Stimulated activated naive CD8-positive, alpha-beta T cell treated with anti-CD3 and anti-CD28 coated beads, Interleukin-15, Interleukin-2, amounts not matched to agents 100 ng/mL and 50 ng/mL, for 24 hours (primary cell): Measurements from ENCODE around the gene TMEM176B.
"Not testable (repeated sequence)": the region's sequence is repeated elsewhere in the genome, so short reads cannot be mapped to it uniquely, and the experiment has no call there.

Source experiments
- H3K27ac Mint-ChIP-seq: one replicate; pipeline ENCODE4 v1.8.0; 2021; ENCODE audit warnings: mild to moderate bottlenecking, mixed read lengths
- H3K27me3 Mint-ChIP-seq: one replicate; pipeline ENCODE4 v1.8.0; 2021; ENCODE audit warnings: mixed read lengths
- H3K36me3 Mint-ChIP-seq: one replicate; pipeline ENCODE4 v1.8.0; 2021; ENCODE audit warnings: low read depth, mixed read lengths
- H3K4me1 Mint-ChIP-seq: one replicate; pipeline ENCODE4 v1.8.0; 2021; ENCODE audit warnings: low read depth, mixed read lengths
- H3K4me3 Mint-ChIP-seq: one replicate; pipeline ENCODE4 v1.8.0; 2021; ENCODE audit warnings: mild to moderate bottlenecking, mixed read lengths
- H3K9me3 Mint-ChIP-seq: one replicate; pipeline ENCODE4 v1.8.0; 2021; ENCODE audit warnings: mixed read lengths

TMEM176B gene

DNA sequence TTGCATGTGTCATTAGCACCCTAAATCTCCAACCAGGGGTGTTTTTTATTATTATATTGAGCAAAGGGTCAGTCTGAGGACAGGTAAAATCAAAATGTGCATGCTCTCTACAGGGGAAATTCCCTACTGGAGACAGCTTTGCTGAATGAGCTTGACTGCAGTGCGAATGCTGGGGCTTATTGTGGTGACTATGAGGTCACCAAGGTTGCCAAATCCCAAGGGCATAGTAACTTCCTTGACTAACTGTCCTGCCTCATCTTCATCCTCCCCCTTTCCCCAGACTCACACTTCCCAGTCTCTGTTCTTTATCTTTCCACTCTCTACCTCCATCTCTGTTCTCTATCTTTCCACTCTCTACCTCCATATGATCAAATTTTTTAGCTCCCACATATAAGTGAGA, 29.3 kb upstream of the TMEM176B start:
- no peaks in the 10 kb centered on the region for H3K9me3 Mint-ChIP-seq
- peaks cover 45% of the 10 kb centered on the region for H3K27me3 Mint-ChIP-seq
- H3K36me3 Mint-ChIP-seq: no peaks in the 10 kb centered on the region
- no peak overlapping the region for H3K27ac Mint-ChIP-seq
- H3K4me3 Mint-ChIP-seq: no peak overlapping the region
- no peaks in the 10 kb centered on the region for H3K4me1 Mint-ChIP-seq

DNA sequence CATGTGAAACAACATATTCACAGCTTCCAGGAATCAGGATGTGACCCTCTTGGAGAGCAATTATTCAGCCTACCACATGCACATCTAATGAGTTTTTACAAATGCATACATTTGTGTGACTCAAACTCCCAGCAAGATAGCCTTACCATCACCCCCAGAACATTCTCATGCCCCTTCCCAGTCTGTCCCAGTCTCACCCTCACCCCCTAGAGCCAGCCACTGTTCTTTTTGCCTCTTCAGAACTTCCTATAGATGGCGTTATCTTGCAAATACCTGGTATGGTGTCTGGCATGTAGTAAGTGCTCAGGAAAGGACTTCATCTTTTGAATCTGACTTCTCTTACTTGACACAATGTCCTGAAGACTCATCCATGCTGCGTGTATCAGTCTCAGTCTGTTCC, 28.2 kb upstream of the TMEM176B start:
- H3K4me1 Mint-ChIP-seq: no peaks in the 10 kb centered on the region
- peaks cover 35% of the 10 kb centered on the region for H3K27me3 Mint-ChIP-seq
- H3K9me3 Mint-ChIP-seq: no peaks in the 10 kb centered on the region
- no peaks in the 10 kb centered on the region for H3K36me3 Mint-ChIP-seq
- H3K27ac Mint-ChIP-seq: no peak overlapping the region
- H3K4me3 Mint-ChIP-seq: no peak overlapping the region

DNA sequence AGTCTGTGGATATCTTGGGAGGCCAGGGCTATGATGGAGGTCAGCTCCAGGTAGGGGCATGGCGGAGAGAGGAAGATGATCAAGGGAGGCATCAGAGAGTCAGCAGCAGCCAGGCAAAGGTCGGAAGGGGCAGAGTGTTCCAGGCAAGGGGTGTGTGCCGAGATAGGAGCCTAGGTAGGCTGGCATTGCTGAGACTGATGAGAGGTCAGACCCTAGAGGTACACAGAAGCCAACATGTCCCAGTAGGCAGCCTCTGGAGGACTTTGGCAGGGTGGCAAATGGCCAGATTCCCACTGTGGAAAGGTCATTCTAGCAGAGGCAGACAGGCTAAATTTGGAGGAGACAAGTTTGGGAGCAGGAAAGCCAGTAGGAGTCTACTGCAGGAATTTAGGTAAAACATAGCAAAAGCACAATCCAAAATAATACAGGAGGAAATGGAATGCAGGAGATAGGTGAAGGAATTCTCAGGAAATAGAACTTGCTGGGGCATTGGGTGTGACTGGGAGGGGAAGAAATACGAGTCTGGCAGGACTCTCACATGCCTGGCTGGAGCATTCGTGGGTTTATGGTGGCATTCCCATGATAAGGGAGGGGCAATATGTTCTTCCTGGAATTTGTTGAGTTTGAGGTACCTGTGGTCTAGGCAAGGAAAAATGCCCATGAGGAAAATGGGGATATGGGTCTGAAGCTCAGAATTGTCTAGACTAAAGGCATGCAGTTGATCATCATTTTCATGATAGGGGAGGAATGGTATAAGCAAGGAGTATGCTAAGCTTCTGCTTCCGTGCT, 26.1 kb upstream of the TMEM176B start:
- no peaks in the 10 kb centered on the region for H3K36me3 Mint-ChIP-seq
- H3K27ac Mint-ChIP-seq: no peak overlapping the region
- no peak overlapping the region for H3K4me3 Mint-ChIP-seq
- H3K27me3 Mint-ChIP-seq: peaks cover 39% of the 10 kb centered on the region
- H3K4me1 Mint-ChIP-seq: no peaks in the 10 kb centered on the region
- peaks cover 7% of the 10 kb centered on the region for H3K9me3 Mint-ChIP-seq

- H3K9me3 Mint-ChIP-seq: peaks cover 7% of the 10 kb centered on the region
- H3K27me3 Mint-ChIP-seq: peaks cover 33% of the 10 kb centered on the region
- peaks cover 2% of the 10 kb centered on the region for H3K4me1 Mint-ChIP-seq
- H3K36me3 Mint-ChIP-seq: no peaks in the 10 kb centered on the region
- H3K27ac Mint-ChIP-seq: no peak overlapping the region
- no peak overlapping the region for H3K4me3 Mint-ChIP-seq
Measured at GRCh38 chr7:150824379-150825177, 24.4 kb upstream of the TMEM176B start.

DNA sequence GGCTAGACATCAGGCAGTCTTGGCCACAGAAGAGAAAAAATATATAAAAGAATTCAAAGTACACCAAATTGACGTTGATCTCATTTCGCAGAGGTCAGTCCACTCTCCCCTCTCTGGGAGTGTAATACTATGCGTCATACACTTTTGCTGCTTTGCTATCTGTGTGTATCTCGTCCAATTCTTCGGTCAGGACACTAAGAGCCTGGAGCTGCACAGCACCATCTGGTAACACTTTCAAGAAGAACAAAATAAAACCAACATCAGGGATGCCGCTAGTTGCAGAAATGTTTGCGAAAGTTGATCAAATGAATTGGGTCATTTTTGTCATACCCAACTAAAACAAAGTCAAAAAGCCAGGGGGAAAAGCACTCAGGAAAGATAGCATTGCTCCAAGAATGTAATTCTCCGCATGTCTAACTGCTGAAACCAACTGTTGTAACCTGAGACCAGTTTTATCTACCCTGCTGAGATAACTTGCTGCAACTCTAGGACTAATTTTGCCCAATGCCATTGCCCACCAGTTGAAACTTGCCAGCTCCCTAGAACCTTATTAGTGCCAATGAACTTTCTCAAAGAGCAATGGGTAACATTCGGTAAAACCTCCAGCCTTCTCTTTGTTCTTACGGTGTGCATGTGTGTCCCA, 23.4 kb upstream of the TMEM176B start:
- Mint-ChIP-seq H3K36me3 (no peaks in the 10 kb centered on the region), H3K4me1 (peaks cover 8% of the 10 kb centered on the region), H3K4me3 (no peak overlapping the region), H3K9me3 (peaks cover 7% of the 10 kb centered on the region), H3K27ac (no peak overlapping the region), H3K27me3 (peaks cover 33% of the 10 kb centered on the region)

DNA sequence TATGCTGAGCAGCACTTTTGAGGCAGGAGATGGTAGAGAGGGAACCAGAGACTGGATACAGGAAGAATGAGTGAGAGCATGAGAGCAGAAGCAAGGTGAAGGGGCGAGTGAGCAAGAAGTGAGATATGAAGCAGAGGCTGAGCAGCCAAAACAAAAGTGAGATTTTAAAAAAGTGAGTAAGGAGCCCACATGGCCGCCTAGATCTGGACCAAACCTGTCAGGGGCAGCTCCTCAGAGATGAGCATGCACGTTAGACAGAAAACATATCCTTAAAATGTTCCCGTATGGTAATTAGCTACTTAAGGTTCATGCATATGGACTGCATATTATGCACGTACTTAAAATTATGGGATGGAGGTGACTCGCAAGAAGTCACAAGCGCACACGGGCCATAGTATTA, 22.9 kb upstream of the TMEM176B start:
- no peak overlapping the region for H3K27ac Mint-ChIP-seq
- H3K36me3 Mint-ChIP-seq: no peaks in the 10 kb centered on the region
- H3K27me3 Mint-ChIP-seq: peaks cover 39% of the 10 kb centered on the region
- H3K4me1 Mint-ChIP-seq: peaks cover 8% of the 10 kb centered on the region
- H3K9me3 Mint-ChIP-seq: peaks cover 7% of the 10 kb centered on the region
- no peak overlapping the region for H3K4me3 Mint-ChIP-seq

GRCh38 chr7:150820578-150821198, 20.5 kb upstream of the TMEM176B start:
- Mint-ChIP-seq H3K27ac (no peak overlapping the region), H3K36me3 (no peaks in the 10 kb centered on the region), H3K4me1 (peaks cover 8% of the 10 kb centered on the region), H3K9me3 (peaks cover 12% of the 10 kb centered on the region), H3K4me3 (no peak overlapping the region), H3K27me3 (peaks cover 46% of the 10 kb centered on the region)

GRCh38 chr7:150820148-150820547, 20.0 kb upstream of the TMEM176B start:
- Mint-ChIP-seq H3K27ac (no peak overlapping the region), H3K36me3 (no peaks in the 10 kb centered on the region), H3K4me1 (peaks cover 8% of the 10 kb centered on the region), H3K4me3 (no peak overlapping the region), H3K9me3 (peaks cover 14% of the 10 kb centered on the region), H3K27me3 (peaks cover 46% of the 10 kb centered on the region)

DNA sequence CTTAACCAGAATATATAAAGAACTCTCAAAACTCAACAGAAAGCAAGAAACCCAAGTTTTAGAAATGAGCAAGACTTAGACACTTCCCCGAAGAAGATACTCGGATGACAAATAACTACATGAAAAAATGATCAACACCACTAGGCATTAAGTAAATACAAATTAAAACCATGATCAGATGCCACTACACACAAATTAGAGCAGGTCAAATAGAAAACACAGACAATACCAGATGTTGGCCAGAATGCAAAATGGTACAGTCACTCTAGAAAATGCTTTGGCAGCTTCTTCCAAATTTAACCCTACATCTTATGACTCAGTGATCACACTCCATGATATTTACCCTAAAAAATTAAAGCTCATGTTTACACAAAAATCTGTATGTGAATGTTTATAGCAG, 18.8 kb upstream of the TMEM176B start:
- H3K27ac Mint-ChIP-seq: no peak overlapping the region
- no peak overlapping the region for H3K4me3 Mint-ChIP-seq
- H3K4me1 Mint-ChIP-seq: peaks cover 8% of the 10 kb centered on the region
- H3K27me3 Mint-ChIP-seq: peaks cover 48% of the 10 kb centered on the region
- H3K9me3 Mint-ChIP-seq: peaks cover 14% of the 10 kb centered on the region
- H3K36me3 Mint-ChIP-seq: no peaks in the 10 kb centered on the region

- Mint-ChIP-seq H3K27me3 (peaks cover 66% of the 10 kb centered on the region), H3K36me3 (no peaks in the 10 kb centered on the region), H3K27ac (no peak overlapping the region), H3K4me1 (peaks cover 5% of the 10 kb centered on the region), H3K4me3 (no peak overlapping the region), H3K9me3 (peaks cover 7% of the 10 kb centered on the region)
Measured at GRCh38 chr7:150814328-150815001, 14.3 kb upstream of the TMEM176B start.

GRCh38 chr7:150807616-150808438, 7.7 kb upstream of the TMEM176B start:
- H3K4me1 Mint-ChIP-seq, H3K36me3 Mint-ChIP-seq, H3K4me3 Mint-ChIP-seq, H3K27ac Mint-ChIP-seq: not testable (repeated sequence)
- H3K27me3 Mint-ChIP-seq: peaks cover 45% of the 10 kb centered on the region
- peaks cover 11% of the 10 kb centered on the region for H3K9me3 Mint-ChIP-seq

GRCh38 chr7:150806863-150807262, 6.7 kb upstream of the TMEM176B start:
- Mint-ChIP-seq H3K4me1 (peaks cover 2% of the 10 kb centered on the region), H3K4me3 (no peak overlapping the region), H3K36me3 (no peaks in the 10 kb centered on the region), H3K9me3 (peaks cover 11% of the 10 kb centered on the region), H3K27me3 (peaks cover 48% of the 10 kb centered on the region), H3K27ac (no peak overlapping the region)

- no peak overlapping the region for H3K4me3 Mint-ChIP-seq
- no peak overlapping the region for H3K27ac Mint-ChIP-seq
- H3K4me1 Mint-ChIP-seq: peaks cover 5% of the 10 kb centered on the region
- H3K36me3 Mint-ChIP-seq: no peaks in the 10 kb centered on the region
- H3K9me3 Mint-ChIP-seq: peaks cover 11% of the 10 kb centered on the region
- H3K27me3 Mint-ChIP-seq: peaks cover 48% of the 10 kb centered on the region
Measured at GRCh38 chr7:150806454-150806853, 6.3 kb upstream of the TMEM176B start.

DNA sequence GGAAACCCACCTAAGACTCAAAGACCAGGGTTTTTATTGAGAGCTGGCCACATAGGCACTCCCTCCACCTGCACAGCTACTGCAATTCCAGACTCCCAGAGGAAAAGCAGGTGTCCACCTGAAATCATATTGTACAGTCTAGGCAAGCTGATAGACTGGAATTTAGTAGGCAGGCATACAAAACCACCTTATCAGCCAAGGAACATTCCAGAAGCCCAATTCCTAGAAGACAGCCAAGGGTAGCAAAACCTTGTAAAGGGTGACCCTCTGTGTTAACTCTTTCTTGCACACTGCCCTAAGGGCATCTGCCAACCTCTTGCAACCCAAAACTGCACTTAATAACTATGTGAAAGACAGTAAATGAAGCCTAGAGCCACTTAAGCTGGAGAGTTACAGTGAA, 5.7 kb upstream of the TMEM176B start:
- H3K4me3 Mint-ChIP-seq: no peak overlapping the region
- no peaks in the 10 kb centered on the region for H3K36me3 Mint-ChIP-seq
- no peak overlapping the region for H3K27ac Mint-ChIP-seq
- H3K27me3 Mint-ChIP-seq: peaks cover 49% of the 10 kb centered on the region
- peaks cover 8% of the 10 kb centered on the region for H3K4me1 Mint-ChIP-seq
- peaks cover 11% of the 10 kb centered on the region for H3K9me3 Mint-ChIP-seq
